Activated T-cell treated with anti-CD3 and anti-CD28 coated beads for 24 hours (primary cell): ENCODE data around the gene MICOS13.
"Not testable (repeated sequence)": the region's sequence is repeated elsewhere in the genome, so short reads cannot be mapped to it uniquely, and the experiment has no call there.

Source experiments
- DNase-seq: peaks from one replicate; pipeline ENCODE4 v3.0.0-alpha.2; 2020; ENCODE audit warnings: low read depth

MICOS13 gene, protein sequence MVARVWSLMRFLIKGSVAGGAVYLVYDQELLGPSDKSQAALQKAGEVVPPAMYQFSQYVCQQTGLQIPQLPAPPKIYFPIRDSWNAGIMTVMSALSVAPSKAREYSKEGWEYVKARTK

GRCh38 chr19:5680437-5681368 is at the start of gene MICOS13, which contains the start of gene HSD11B1L:
Gene MICOS13, minus strand, starts transcription at chr19:5680516. Its CDS starts 30 bp downstream, at chr19:5680486.
Gene HSD11B1L, plus strand, starts transcription at chr19:5681027. Its CDS starts 3,806 bp downstream, at chr19:5684833.
- DNase-seq: peak; percentile 97

GRCh38 chr19:5727453-5728050 is 47.2 kb upstream of the MICOS13 start:
- DNase-seq: no peak

- DNase-seq: peak; percentile 97
Observed at GRCh38 chr19:5719961-5720790, 39.9 kb upstream of the MICOS13 start, which contains the start of the genes CATSPERD and LONP1. Gene CATSPERD, plus strand, starts transcription at chr19:5720637. Its CDS starts 101 bp downstream, at chr19:5720738. Gene LONP1, minus strand, starts transcription at chr19:5720146. Its CDS starts 14 bp downstream, at chr19:5720132.

- no peak for DNase-seq
Observed at GRCh38 chr19:5719274-5719960, 39.1 kb upstream of the MICOS13 start.

DNA sequence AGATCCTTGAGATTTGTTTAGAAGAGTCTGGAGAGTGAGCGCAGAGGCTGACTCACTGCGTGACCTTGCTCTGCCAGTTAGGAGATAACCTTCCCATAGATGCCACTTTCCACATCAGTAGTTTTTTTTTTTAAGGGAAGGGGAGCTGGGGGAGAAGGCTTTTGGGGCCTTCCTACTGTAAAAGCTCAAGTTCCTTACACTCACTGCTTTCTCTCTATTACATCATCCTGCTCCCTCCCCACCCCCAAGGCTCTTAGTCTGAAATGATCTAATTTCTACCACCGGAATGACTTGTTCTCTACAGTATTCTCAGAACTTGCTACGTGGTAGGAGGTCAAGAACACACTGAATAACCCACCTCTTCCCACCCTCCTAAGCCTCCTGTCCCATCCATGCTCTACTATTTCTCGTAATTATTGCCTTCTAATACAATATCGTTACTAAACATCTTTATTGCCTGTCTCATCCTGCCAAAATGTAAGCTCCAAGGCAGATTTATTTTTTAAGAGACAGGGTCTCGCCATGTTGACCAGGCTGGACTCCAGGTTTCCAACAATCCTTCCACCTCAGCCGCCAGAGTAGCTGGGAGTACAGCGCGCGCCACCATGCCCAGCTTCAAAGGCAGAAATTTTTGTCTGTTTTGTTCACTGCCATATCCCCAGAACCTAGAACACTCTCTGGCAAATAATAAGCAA is 38.4 kb upstream of the MICOS13 start:
- DNase-seq: peak; percentile 56

GRCh38 chr19:5718037-5718578 is 37.8 kb upstream of the MICOS13 start:
- peak; percentile 46 for DNase-seq

- DNase-seq: no peak
Observed at GRCh38 chr19:5717215-5717935, 37.1 kb upstream of the MICOS13 start.

GRCh38 chr19:5714816-5715215 is 34.5 kb upstream of the MICOS13 start:
- no peak for DNase-seq

DNA sequence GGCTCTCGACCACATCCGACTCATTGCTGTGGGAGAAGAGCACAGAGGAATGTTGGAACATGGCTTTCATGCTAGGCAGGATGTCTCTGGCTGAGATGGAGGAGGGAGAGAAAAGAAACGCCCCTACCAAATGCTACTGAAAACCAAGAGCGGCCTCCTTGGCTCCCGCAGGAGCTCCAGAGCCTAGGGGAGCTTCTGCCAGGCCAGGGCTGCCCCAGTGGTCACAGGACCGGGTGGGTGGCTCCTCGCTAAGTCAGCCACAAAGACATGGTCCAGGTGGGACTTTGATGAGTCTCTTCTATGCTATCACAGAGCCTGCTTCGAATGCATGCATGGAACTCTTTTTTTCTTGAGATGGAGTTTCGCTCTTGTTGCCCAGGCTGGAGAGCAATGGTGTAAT is 32.9 kb upstream of the MICOS13 start:
- DNase-seq: no peak

DNA sequence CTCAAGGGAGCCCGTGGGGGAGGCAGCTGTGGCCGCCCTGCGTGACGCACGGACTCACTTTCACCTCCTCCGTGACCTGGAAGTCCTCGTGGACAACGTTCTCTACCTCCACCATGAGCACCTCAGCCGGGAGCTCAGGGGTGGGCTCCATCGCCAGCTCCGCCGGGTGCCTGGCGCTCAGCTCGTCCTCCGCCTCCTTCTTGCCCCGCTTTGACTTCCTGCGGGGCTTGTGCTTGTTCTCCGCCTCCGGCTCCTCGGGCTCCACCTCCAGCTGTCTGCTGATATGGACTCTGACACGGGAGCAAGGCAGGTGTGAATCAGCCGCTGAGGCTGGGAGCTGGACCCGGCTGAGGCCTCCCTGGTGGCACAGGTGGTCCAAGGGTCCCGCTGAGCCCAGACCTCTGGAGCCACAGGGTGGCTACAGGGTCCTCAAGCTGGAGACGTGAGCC is 31.4 kb upstream of the MICOS13 start:
- no peak for DNase-seq

- DNase-seq: no peak
Observed at GRCh38 chr19:5711025-5711424, 30.7 kb upstream of the MICOS13 start.

- DNase-seq: no peak
Observed at GRCh38 chr19:5707576-5708575, 27.6 kb upstream of the MICOS13 start.

DNA sequence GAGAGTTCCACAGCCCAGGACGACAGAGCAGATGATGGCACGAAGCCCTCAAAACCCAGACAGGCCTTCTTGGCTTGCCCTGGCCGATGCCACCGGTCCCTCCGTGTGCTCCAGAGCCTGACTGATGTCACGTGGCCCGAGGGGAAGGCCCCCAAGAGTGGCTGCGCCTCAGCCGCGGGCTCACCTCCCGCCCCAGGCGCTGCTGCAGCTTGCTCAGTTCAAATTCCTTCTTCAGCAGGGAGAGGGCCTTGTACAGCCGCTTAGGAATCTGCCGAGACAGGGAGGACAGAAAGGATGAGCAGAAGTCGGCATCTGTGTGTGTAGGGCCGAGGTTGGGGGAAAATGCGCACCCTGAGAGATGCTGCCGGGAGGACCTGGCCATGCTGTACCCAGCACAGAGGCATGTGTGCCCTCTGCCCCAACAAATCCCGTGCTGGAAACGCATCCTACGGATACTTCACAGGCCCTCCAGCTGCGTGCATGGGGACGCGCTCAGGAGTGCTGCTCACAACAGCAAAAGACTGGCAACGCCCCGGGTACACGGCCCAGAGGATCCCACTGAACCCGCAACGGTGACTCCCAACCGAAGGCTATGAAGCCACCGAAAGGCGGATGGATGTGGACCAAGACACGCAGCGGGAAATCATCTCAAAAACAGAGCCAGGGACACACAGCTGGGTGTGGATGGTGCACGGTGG is 26.7 kb upstream of the MICOS13 start:
- DNase-seq: no peak

- DNase-seq: no peak
Observed at GRCh38 chr19:5705552-5705951, 25.2 kb upstream of the MICOS13 start.

GRCh38 chr19:5703819-5704818 is 23.8 kb upstream of the MICOS13 start:
- DNase-seq: no peak

GRCh38 chr19:5702053-5702410 is 21.7 kb upstream of the MICOS13 start:
- DNase-seq: not testable (repeated sequence)
